K562 (cell line): ENCODE results near the gene TP73. TPM values are rescaled to one million over a fixed set of nuclear protein-coding genes. Genes with fewer than 3 reads are reported as not detected.

Source experiments
- ATF2 ChIP-seq: sonication (generic); formaldehyde crosslinking; IDR thresholded peaks from 2 replicates; pipeline ENCODE4 v1.8.1; 2022; ENCODE audit warnings: missing genetic modification reagents
- E2F6 ChIP-seq, 2 experiments: IDR thresholded peaks; 2 replicates each; pipeline ENCODE4 v1.6.1; 2011; ENCODE audit warnings: borderline replicate concordance in 1 of 2, control low read depth in 1 of 2, low read depth in 1 of 2, low read length in 1 of 2, mild to moderate bottlenecking in 1 of 2, mixed read lengths in 1 of 2, moderate library complexity in 1 of 2; ENCODE audit not compliant: insufficient read depth in 1 of 2, insufficient read length in 1 of 2, poor library complexity in 1 of 2, severe bottlenecking in 1 of 2; ENCODE audit errors: extremely low read depth in 1 of 2
- MECOM ChIP-seq: fragments of 250-450 bp; sonication (Bioruptor Pico); IDR thresholded peaks from 2 replicates; pipeline ENCODE4 v1.8.0; 2022; ENCODE audit warnings: inconsistent platforms
- NR2F6 ChIP-seq: fragments of 450-650 bp; formaldehyde crosslinking; IDR thresholded peaks from 2 replicates; pipeline ENCODE4 v1.4.0; 2020; ENCODE audit warnings: mild to moderate bottlenecking
- SUPT5H ChIP-seq: fragments of 450-650 bp; IDR thresholded peaks from 2 replicates; pipeline ENCODE4 v1.6.1; 2016
- TAF7 ChIP-seq: fragments of 450-650 bp; IDR thresholded peaks from 2 replicates; pipeline ENCODE4 v1.6.1; 2016; ENCODE audit warnings: missing genetic modification characterization, missing compliant biosample characterization
- ZNF740 ChIP-seq, 3 experiments: fragments of 200-800 bp in 1 of 3; sonication (Bioruptor generic) in 1 of 3; sonication (generic) in 1 of 3; formaldehyde crosslinking in 1 of 3; IDR thresholded peaks; 2 replicates each; pipeline versions ENCODE4 v1.6.1 to v1.8.0; 2016 to 2022; ENCODE audit warnings: mild to moderate bottlenecking in 2 of 3, missing compliant biosample characterization in 2 of 3, missing genetic modification characterization in 2 of 3, missing genetic modification reagents in 1 of 3
- polyA plus RNA-seq, 8 experiments: library from polyadenylated mRNA; depleted of rRNA in 4 of 8; stranded (reverse) in 5 of 8; unstranded in 3 of 8; fragments of >200 nt; fragmentation: Nextera tagmentation in 2 of 8; fragmentation: Illumina TruSeq in 1 of 8; extraction: Ambion mirVana in 2 of 8; extraction: Trizol in 1 of 8; gene quantifications; 2 replicates each; pipeline versions ENCODE4 v1.2.1 to v1.2.3, GENCODE V29; 2011 to 2014; ENCODE audit warnings: inconsistent platforms in 1 of 8, missing spikeins in 1 of 8
- total RNA-seq, 7 experiments: library from RNA; depleted of rRNA in 6 of 7; stranded (reverse); fragments of >200 nt in 6 of 7; fragmentation: Illumina TruSeq in 2 of 7; extraction: Trizol in 2 of 7; gene quantifications; 2 replicates each; pipeline versions ENCODE4 v1.2.1 to v1.2.3, GENCODE V29; 2011 to 2021; ENCODE audit warnings: low replicate concordance in 1 of 7

The TP73 gene
- total and polyA plus RNA-seq, 9 of the 15 experiments (the other 6 are each of a cell fraction or from before 2014, with no cell fraction given): 0.07 to 1.6 (median 0.40) TPM; not detected in 2

GRCh38 chr1:3680488-3681230 lies 28.3 kb downstream of the TP73 start (continued):
- no peak for TF ChIP-seq TAF7
- TF ChIP-seq E2F6 (IDR thresholded peaks at IDR 0.05; ENCODE audit: borderline replicate concordance in 1 of 2, extremely low read depth in 1 of 2, insufficient read depth in 1 of 2, insufficient read length in 1 of 2, low read depth in 1 of 2, low read length in 1 of 2, poor library complexity in 1 of 2, severe bottlenecking in 1 of 2): peak in 1 of 2 experiments; percentile 78
- TF ChIP-seq MECOM (CRISPR knock-in tag): no peak
- TF ChIP-seq ZNF740 (CRISPR knock-in tag; IDR thresholded peaks at IDR 0.05): 0 out of 2 replicates have a peak, but pooled peaks have one; percentile 72
- TF ChIP-seq ZNF740 (tag; IDR thresholded peaks at IDR 0.05): no peak
- TF ChIP-seq SUPT5H: no peak
- TF ChIP-seq NR2F6 (CRISPR knock-in tag): no peak
- TF ChIP-seq ATF2 (CRISPR knock-in tag): no peak
